Stimulated activated CD8-positive, alpha-beta memory T cell treated with anti-CD3 and anti-CD28 coated beads, Interleukin-4, amount 100 ng/mL, for 4 hours (primary cell): ENCODE measurements around the gene ST6GALNAC4.
A peak's percentile ranks its signal among the peaks of the same experiment; 100 is the strongest.

ENCODE experiments used
- DNase-seq, 2 donors: peaks; one replicate each; pipeline ENCODE4 v3.0.0-alpha.2; 2020; ENCODE audit warnings: low read depth in 2 of 2, low spot score in 1 of 2

Gene ST6GALNAC4

GRCh38 chr9:127916720-127917581, at the start of gene ST6GALNAC4:
TSS of gene ST6GALNAC4 (minus strand) at chr9:127917041. CDS start at chr9:127916419, 622 bp downstream.
- peak; percentile 87 to 93 for DNase-seq

- DNase-seq, result no peak
Measured at GRCh38 chr9:127965953-127966352, 49.1 kb upstream of the ST6GALNAC4 start.

- DNase-seq, result no peak
Measured at GRCh38 chr9:127963359-127964064, 46.7 kb upstream of the ST6GALNAC4 start.

GRCh38 chr9:127963041-127963358, 46.2 kb upstream of the ST6GALNAC4 start:
- no peak for DNase-seq

GRCh38 chr9:127962278-127962677, 45.4 kb upstream of the ST6GALNAC4 start:
- no peak for DNase-seq

- no peak for DNase-seq
Measured at GRCh38 chr9:127961613-127962155, 44.8 kb upstream of the ST6GALNAC4 start.

- no peak for DNase-seq
Measured at GRCh38 chr9:127961155-127961490, 44.3 kb upstream of the ST6GALNAC4 start.

- DNase-seq, result no peak
Measured at GRCh38 chr9:127960410-127961154, 43.7 kb upstream of the ST6GALNAC4 start.

- no peak for DNase-seq
Measured at GRCh38 chr9:127959841-127960409, 43.1 kb upstream of the ST6GALNAC4 start.

GRCh38 chr9:127959398-127959797, 42.6 kb upstream of the ST6GALNAC4 start:
- no peak for DNase-seq

GRCh38 chr9:127958728-127959127, 41.9 kb upstream of the ST6GALNAC4 start:
- DNase-seq, result no peak

GRCh38 chr9:127955294-127956015, 38.6 kb upstream of the ST6GALNAC4 start:
- DNase-seq, result peak; percentile 67 to 76

- no peak for DNase-seq
Measured at GRCh38 chr9:127954831-127955293, 38.0 kb upstream of the ST6GALNAC4 start.

- DNase-seq, result no peak
Measured at GRCh38 chr9:127953768-127954505, 37.1 kb upstream of the ST6GALNAC4 start.

- no peak for DNase-seq
Measured at GRCh38 chr9:127953154-127953553, 36.3 kb upstream of the ST6GALNAC4 start.

GRCh38 chr9:127950513-127951289, 33.9 kb upstream of the ST6GALNAC4 start:
- no peak for DNase-seq

GRCh38 chr9:127949827-127950512, 33.1 kb upstream of the ST6GALNAC4 start:
- DNase-seq, result no peak
